Subcutaneous adipose tissue (tissue), 4 donors: Measurements from ENCODE around the gene GRIA4. TPM values are rescaled to one million over a fixed set of nuclear protein-coding genes. Genes with fewer than 3 reads are reported as not detected.

ENCODE experiments used
- CTCF ChIP-seq: fragments of 450-650 bp; IDR thresholded peaks from one replicate; pipeline ENCODE4 v1.5.1; 2016; ENCODE audit warnings: low read depth, mild to moderate bottlenecking, control low read depth, antibody characterized with exemption, moderate library complexity
- total RNA-seq, 4 donors: library from RNA; depleted of rRNA; stranded (reverse); fragments of >200 nt; gene quantifications; one replicate each; pipeline ENCODE4 v1.1.0, GENCODE V29; 2016

GRIA4 gene
- total RNA-seq, 4 donors from 2014 or later = not detected

DNA sequence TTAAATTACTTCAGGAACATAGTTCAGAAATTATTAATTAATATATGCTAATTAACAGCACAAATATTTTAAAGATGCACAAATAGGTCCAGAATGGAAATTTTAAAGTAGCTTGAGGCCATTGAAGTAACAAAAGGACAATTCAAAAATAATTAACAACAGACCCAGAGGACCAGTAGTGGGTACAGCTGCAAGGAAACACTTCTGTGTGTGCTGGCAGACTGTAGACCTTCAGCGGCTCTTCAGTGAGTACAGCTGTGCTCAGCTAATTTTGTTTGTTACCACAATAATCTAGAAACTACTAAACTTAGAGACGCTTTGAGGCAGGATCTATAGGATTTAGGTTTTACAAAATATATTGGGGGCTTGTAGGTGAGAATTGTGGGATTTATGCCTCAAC lies 103.8 kb downstream of the GRIA4 start:
- TF ChIP-seq CTCF = no peak

- TF ChIP-seq CTCF = no peak
These were observed 108.8 kb downstream of the GRIA4 start for GRCh38 chr11:105718641-105719040.

- no peak for TF ChIP-seq CTCF
These were observed 109.4 kb downstream of the GRIA4 start for GRCh38 chr11:105719073-105719822.

GRCh38 chr11:105720096-105720495 lies 110.2 kb downstream of the GRIA4 start:
- no peak for TF ChIP-seq CTCF

GRCh38 chr11:105723269-105723668 lies 113.4 kb downstream of the GRIA4 start:
- TF ChIP-seq CTCF = no peak

GRCh38 chr11:105732611-105733010 lies 122.7 kb downstream of the GRIA4 start:
- TF ChIP-seq CTCF = no peak

DNA sequence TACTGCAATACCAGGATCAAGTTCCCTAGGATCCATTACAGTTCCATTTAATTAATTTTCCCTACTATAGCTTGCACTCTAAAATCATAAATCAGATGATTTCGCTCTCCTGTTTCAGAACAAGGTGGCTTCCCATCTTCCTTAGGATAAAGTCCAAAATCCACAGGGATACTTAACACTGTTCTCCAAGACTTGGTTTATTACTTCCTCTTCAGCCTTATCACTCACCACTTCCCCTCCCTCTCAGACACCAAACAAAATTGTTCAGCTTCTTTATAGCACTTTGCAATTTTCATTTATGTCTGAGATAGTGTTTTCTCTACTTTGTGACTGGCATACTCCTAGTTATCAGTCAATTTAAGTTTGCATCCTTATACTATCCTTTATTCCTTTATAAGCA lies 124.6 kb downstream of the GRIA4 start:
- TF ChIP-seq CTCF = no peak
